Chondrocyte (in vitro differentiated cells): ENCODE measurements around the gene FASTK. TPM values are rescaled to one million over a fixed set of nuclear protein-coding genes. Genes with fewer than 3 reads are reported as not detected.
A peak's percentile ranks its signal among the peaks of the same experiment; 100 is the strongest.

Source experiments
- DNase-seq: peaks from one replicate; pipeline ENCODE4 v3.0.0; 2021; ENCODE audit warnings: mixed read lengths, low spot score
- H3K27ac Mint-ChIP-seq: one replicate; pipeline ENCODE4 v1.8.0; 2021; ENCODE audit warnings: mild to moderate bottlenecking, moderate library complexity, mixed read lengths; ENCODE audit not compliant: unreplicated experiment
- H3K27me3 Mint-ChIP-seq: 2 replicates; pipeline ENCODE4 v1.8.0; 2021; ENCODE audit warnings: low read depth, mixed read lengths
- H3K36me3 Mint-ChIP-seq: 2 replicates; pipeline ENCODE4 v1.8.0; 2021; ENCODE audit warnings: low read depth, mixed read lengths
- H3K4me1 Mint-ChIP-seq: 2 replicates; pipeline ENCODE4 v1.8.0; 2021; ENCODE audit warnings: low read depth, mild to moderate bottlenecking, mixed read lengths
- H3K4me3 Mint-ChIP-seq: one replicate; pipeline ENCODE4 v1.8.0; 2021; ENCODE audit warnings: mild to moderate bottlenecking, moderate library complexity, mixed read lengths; ENCODE audit not compliant: unreplicated experiment
- H3K9me3 Mint-ChIP-seq: 2 replicates; pipeline ENCODE4 v1.8.0; 2021; ENCODE audit warnings: low read depth, mixed read lengths
- total RNA-seq: library from RNA; stranded (reverse); gene quantifications from 3 replicates; pipeline ENCODE4 v1.2.1, GENCODE V29; 2021
- TF ChIP-seq, protein P1 (sequence below): fragments of 200-600 bp; sonication (generic); IDR thresholded peaks from 2 replicates; pipeline ENCODE4 v1.5.0; 2021; ENCODE audit warnings: antibody characterized with exemption, mild to moderate bottlenecking, moderate library complexity

Gene FASTK
- total RNA-seq, 1 donor from 2014 or later = 83.8 TPM

DNA sequence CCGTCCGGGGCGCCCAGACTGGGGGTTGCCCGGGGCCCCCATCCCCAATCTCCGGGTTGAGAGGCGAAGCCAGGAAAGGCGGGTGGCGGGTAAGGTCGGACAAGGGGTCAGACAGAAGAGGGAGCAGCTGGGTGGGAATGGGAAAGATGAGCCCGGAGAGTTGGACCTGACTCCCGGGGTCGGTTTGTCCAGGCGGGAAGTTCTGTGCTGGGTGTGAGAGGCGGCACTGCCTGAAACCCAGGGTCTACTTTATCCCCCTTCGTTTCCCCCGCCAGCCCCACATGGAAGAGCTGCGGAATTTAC, 20.5 kb downstream of the FASTK start:
- peaks cover 50% of the 10 kb centered on the region for H3K4me1 Mint-ChIP-seq

DNA sequence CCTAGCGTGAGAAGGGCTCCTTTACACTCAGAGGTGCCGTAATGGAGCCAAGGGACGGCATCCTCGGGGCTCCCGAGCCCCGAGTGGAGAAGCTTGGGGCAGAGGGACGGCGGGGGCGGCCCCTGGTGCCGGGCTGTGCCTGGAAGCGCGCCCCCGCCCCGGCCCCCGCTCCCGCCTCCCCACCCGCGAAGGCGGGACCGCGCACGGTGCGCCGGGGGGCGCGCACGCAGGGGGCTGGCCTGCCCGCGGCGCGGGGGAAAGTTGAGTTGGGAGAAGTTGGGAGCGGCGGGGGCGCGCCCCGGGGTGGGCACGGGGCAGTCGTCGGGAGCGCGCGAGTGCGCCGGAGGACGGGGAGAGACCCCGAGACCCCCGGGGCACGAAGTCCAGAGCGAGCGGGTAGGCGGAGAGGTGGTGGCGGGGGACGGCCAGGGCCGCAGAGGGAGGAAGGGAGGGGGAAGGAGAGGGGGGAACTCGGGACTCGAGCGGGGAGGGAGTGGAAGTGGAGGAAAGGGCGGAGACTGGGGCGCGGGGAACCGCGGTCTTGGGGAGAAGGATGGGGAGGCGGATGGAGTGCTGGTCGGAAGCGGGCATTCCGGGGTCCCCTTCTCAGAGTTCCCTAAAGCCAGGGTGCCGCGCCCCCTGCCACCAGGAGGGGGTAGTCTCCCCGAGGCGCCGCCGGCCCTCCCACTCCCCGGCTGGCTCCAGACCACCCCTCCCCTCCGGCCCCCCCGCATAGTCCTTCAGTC, 21.1 kb downstream of the FASTK start, which contains the start of gene SLC4A2:
Gene SLC4A2 (plus strand): TSS at position 223 of the 746 bp plus-strand sequence. CDS start 2,399 bp downstream, outside the sequence.
- H3K27ac Mint-ChIP-seq = peak within 1 kb of the TSS; percentile 97
- no peak for DNase-seq
- H3K4me3 Mint-ChIP-seq = peak within 1 kb of the TSS; percentile 96
- H3K36me3 Mint-ChIP-seq = peaks cover 2% of the 10 kb centered on the region
- peaks cover 50% of the 10 kb centered on the region for H3K4me1 Mint-ChIP-seq
- TF ChIP-seq, protein P1, sequence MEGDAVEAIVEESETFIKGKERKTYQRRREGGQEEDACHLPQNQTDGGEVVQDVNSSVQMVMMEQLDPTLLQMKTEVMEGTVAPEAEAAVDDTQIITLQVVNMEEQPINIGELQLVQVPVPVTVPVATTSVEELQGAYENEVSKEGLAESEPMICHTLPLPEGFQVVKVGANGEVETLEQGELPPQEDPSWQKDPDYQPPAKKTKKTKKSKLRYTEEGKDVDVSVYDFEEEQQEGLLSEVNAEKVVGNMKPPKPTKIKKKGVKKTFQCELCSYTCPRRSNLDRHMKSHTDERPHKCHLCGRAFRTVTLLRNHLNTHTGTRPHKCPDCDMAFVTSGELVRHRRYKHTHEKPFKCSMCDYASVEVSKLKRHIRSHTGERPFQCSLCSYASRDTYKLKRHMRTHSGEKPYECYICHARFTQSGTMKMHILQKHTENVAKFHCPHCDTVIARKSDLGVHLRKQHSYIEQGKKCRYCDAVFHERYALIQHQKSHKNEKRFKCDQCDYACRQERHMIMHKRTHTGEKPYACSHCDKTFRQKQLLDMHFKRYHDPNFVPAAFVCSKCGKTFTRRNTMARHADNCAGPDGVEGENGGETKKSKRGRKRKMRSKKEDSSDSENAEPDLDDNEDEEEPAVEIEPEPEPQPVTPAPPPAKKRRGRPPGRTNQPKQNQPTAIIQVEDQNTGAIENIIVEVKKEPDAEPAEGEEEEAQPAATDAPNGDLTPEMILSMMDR = peak; percentile 84
- no peaks in the 10 kb centered on the region for H3K9me3 Mint-ChIP-seq
- H3K27me3 Mint-ChIP-seq = no peaks in the 10 kb centered on the region

More for the DNA sequence above, 20.5 kb downstream of the FASTK start:
- Mint-ChIP-seq H3K27me3 (no peaks in the 10 kb centered on the region), H3K27ac (peak overlapping the region; percentile 97), H3K9me3 (no peaks in the 10 kb centered on the region), H3K4me3 (peak overlapping the region; percentile 96), H3K36me3 (peaks cover 2% of the 10 kb centered on the region)
- no peak for DNase-seq
- TF ChIP-seq, protein P1 = peak; percentile 57

DNA sequence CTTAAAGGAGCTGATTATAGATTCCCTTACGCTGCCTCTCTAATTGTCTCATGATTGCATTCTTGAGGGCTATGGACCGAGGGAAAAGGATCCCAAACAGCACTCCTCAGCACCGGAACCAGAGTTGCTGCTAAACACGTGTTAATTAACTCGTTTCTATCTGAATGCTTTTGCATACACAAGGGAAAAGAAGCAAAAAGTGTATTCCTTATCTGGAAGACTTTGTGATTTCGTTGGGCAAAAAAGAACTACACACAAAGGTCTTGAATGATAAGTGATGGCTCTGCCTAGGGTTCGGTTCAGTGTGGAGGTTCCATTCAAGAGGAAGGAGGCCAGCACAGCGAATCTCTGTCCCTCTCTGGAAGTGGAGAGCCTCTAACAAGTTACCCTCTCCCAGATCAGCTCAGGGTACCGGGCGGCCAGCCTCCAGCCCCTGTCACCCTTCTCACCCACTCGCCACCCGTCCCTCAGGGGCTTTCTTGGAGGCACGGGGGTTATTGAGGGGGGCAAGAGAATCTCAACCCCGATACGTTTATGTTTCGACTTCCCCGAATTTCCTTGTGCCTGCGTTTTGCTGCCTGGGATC, 21.7 kb downstream of the FASTK start:
- peaks cover 50% of the 10 kb centered on the region for H3K4me1 Mint-ChIP-seq
- no peaks in the 10 kb centered on the region for H3K27me3 Mint-ChIP-seq
- H3K27ac Mint-ChIP-seq = peak overlapping the region; percentile 97

DNA sequence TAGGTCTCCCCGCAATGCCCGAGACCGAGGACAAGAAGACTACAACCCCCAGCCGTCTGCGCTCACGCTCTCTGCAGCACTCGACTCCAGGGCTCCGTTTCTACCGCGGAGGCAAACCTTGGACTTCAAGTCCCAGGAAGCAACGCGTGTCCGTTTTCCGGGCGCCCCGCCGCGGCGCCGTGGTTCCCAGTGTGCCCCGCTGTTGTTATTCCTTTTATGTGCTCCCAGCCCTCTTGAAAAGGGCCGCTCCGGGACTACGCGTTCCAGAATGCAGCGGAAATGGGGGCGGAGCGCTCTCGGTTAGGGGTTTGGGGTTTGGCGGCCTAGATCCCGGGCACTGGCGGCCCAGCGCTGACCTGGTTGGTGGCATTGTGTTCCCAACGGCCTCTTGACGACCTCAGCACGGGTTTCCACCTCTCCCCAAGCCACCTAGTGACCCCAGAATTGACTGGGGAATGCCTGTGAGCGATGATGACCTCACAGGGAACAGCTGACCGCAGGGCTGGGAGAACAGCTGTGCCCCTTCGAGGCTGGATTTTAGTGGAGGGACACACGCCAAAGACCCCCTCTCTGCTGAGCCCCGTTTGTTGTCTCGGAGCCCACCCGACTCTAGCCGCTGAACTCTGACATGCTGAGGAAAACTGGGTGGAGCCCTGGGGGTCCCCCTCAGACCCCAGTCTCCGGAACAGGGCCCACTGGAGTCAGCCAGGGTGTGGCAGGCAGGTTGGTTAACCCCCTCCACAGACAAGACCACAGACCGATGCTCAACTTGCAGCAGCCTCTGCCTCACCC, 22.4 kb downstream of the FASTK start:
- Mint-ChIP-seq H3K36me3 (peaks cover 1% of the 10 kb centered on the region), H3K9me3 (no peaks in the 10 kb centered on the region), H3K27ac (peak overlapping the region; percentile 97), H3K4me1 (peaks cover 44% of the 10 kb centered on the region), H3K4me3 (peak overlapping the region; percentile 96), H3K27me3 (no peaks in the 10 kb centered on the region)
- peak; percentile 99 for DNase-seq
- TF ChIP-seq, protein P1 = no peak

More for the DNA sequence above, 21.7 kb downstream of the FASTK start:
- no peaks in the 10 kb centered on the region for H3K9me3 Mint-ChIP-seq
- TF ChIP-seq, protein P1 = no peak
- peak overlapping the region; percentile 96 for H3K4me3 Mint-ChIP-seq
- H3K36me3 Mint-ChIP-seq = peaks cover 3% of the 10 kb centered on the region
- DNase-seq = no peak

DNA sequence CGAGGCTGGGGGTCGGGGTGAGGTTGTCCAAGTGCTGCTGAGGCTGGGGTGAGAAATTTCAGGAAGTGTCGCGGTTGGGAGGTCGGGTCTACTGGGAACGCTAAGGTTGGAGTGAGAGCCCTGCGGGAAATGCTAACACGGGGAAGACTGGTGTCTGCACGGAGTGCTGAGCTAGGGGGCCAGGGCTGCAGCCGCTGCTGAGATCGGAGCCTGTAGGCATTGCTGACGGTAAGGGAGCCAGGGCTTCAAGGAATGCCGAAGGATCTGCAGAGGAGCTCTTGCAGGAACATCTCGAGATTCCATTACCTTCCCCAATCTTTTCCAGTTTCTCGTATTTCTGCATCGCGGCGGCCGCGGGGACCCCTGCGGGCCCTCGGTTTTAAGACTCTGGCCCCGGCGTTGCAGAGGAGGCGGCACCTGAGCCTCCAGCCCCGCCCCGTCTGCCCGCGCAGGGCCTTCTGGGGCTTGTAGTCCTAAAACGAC, 23.1 kb downstream of the FASTK start, which contains the start of gene CDK5:
Gene CDK5 (minus strand): TSS at position 392 of the 483 bp plus-strand sequence. CDS start 49 bp downstream, at position 343.
- peaks cover 43% of the 10 kb centered on the region for H3K4me1 Mint-ChIP-seq
- H3K4me3 Mint-ChIP-seq = peak within 1 kb of the TSS; percentile 96
- no peak for DNase-seq
- TF ChIP-seq, protein P1 = no peak
- no peaks in the 10 kb centered on the region for H3K9me3 Mint-ChIP-seq
- peak within 1 kb of the TSS; percentile 97 for H3K27ac Mint-ChIP-seq
- H3K27me3 Mint-ChIP-seq = no peaks in the 10 kb centered on the region
- H3K36me3 Mint-ChIP-seq = peaks cover 2% of the 10 kb centered on the region
